Parathyroid adenoma (tissue), 2 donors: ENCODE data around the gene P2RX5.

Source experiments
- H2AFZ ChIP-seq: fragments of 300-600 bp; sonication (generic); one replicate; pipeline ENCODE4 v1.7.0; 2017; ENCODE audit warnings: antibody characterized with exemption, mild to moderate bottlenecking
- H3K27ac ChIP-seq: fragments of 300-600 bp; sonication (generic); one replicate; pipeline ENCODE4 v1.7.0; 2017
- H3K27me3 ChIP-seq: fragments of 300-600 bp; sonication (generic); one replicate; pipeline ENCODE4 v1.7.0; 2017; ENCODE audit warnings: low read length; ENCODE audit not compliant: control insufficient read depth, insufficient read depth
- H3K36me3 ChIP-seq: fragments of 300-600 bp; sonication (generic); one replicate; pipeline ENCODE4 v1.7.0; 2017; ENCODE audit warnings: low read length; ENCODE audit not compliant: control insufficient read depth, insufficient read depth
- H3K4me1 ChIP-seq: fragments of 300-600 bp; sonication (generic); one replicate; pipeline ENCODE4 v1.7.0; 2017; ENCODE audit warnings: control low read depth
- H3K4me2 ChIP-seq: fragments of 300-600 bp; sonication (generic); one replicate; pipeline ENCODE4 v1.7.0; 2017; ENCODE audit warnings: low read length
- H3K4me3 ChIP-seq: fragments of 300-600 bp; sonication (generic); one replicate; pipeline ENCODE4 v1.7.0; 2017; ENCODE audit warnings: low read depth, low read length
- H3K79me2 ChIP-seq: fragments of 300-600 bp; sonication (generic); one replicate; pipeline ENCODE4 v1.7.0; 2017; ENCODE audit warnings: control low read depth
- H3K9ac ChIP-seq: fragments of 300-600 bp; sonication (generic); one replicate; pipeline ENCODE4 v1.7.0; 2017; ENCODE audit warnings: mild to moderate bottlenecking
- H3K9me3 ChIP-seq: fragments of 300-600 bp; sonication (generic); one replicate; pipeline ENCODE4 v1.7.0; 2017; ENCODE audit warnings: low read length; ENCODE audit not compliant: control insufficient read depth
- CTCF ChIP-seq: fragments of 300-600 bp; sonication (generic); IDR thresholded peaks from one replicate; pipeline ENCODE4 v1.7.0; 2017; ENCODE audit warnings: antibody characterized with exemption, mild to moderate bottlenecking
- donor health status: primary hyperparathyroidism.

The P2RX5 gene

GRCh38 chr17:3685174-3685573, 10.8 kb downstream of the P2RX5 start:
- Histone ChIP-seq H3K9me3 (no peaks in the 10 kb centered on the region), H3K4me2 (no peak overlapping the region), H3K9ac (no peak overlapping the region), H3K4me1 (no peaks in the 10 kb centered on the region), H3K4me3 (no peak overlapping the region), H3K36me3 (no peaks in the 10 kb centered on the region), H2AFZ (no peak overlapping the region), H3K27ac (no peak overlapping the region), H3K27me3 (no peaks in the 10 kb centered on the region), H3K79me2 (no peaks in the 10 kb centered on the region)
- no peak for TF ChIP-seq CTCF

- no peak overlapping the region for H3K4me2 ChIP-seq
- peak; percentile 93 for TF ChIP-seq CTCF
- no peak overlapping the region for H3K27ac ChIP-seq
- H2AFZ ChIP-seq, result no peak overlapping the region
- no peaks in the 10 kb centered on the region for H3K36me3 ChIP-seq
- H3K4me3 ChIP-seq, result no peak overlapping the region
- H3K4me1 ChIP-seq, result peaks cover 9% of the 10 kb centered on the region
- H3K9ac ChIP-seq, result no peak overlapping the region
- no peaks in the 10 kb centered on the region for H3K27me3 ChIP-seq
- no peaks in the 10 kb centered on the region for H3K79me2 ChIP-seq
- H3K9me3 ChIP-seq, result no peaks in the 10 kb centered on the region
Observed at GRCh38 chr17:3683054-3683511, 12.9 kb downstream of the P2RX5 start.

GRCh38 chr17:3682033-3682432, 13.9 kb downstream of the P2RX5 start:
- Histone ChIP-seq H3K27me3 (no peaks in the 10 kb centered on the region), H3K36me3 (no peaks in the 10 kb centered on the region), H3K4me2 (no peak overlapping the region), H3K79me2 (no peaks in the 10 kb centered on the region), H3K27ac (no peak overlapping the region), H2AFZ (no peak overlapping the region), H3K9ac (no peak overlapping the region), H3K9me3 (no peaks in the 10 kb centered on the region), H3K4me3 (no peak overlapping the region), H3K4me1 (peaks cover 13% of the 10 kb centered on the region)
- no peak for TF ChIP-seq CTCF

- Histone ChIP-seq H3K4me2 (no peak overlapping the region), H3K27me3 (no peaks in the 10 kb centered on the region), H3K9me3 (no peaks in the 10 kb centered on the region), H3K4me1 (peaks cover 13% of the 10 kb centered on the region), H2AFZ (no peak overlapping the region), H3K79me2 (no peaks in the 10 kb centered on the region), H3K36me3 (no peaks in the 10 kb centered on the region), H3K27ac (no peak overlapping the region), H3K4me3 (no peak overlapping the region), H3K9ac (no peak overlapping the region)
- TF ChIP-seq CTCF, result no peak
Observed at GRCh38 chr17:3681565-3681964, 14.4 kb downstream of the P2RX5 start.

- H3K9ac ChIP-seq, result no peak overlapping the region
- no peak overlapping the region for H3K27ac ChIP-seq
- H3K9me3 ChIP-seq, result no peaks in the 10 kb centered on the region
- no peaks in the 10 kb centered on the region for H3K79me2 ChIP-seq
- H3K4me3 ChIP-seq, result no peak overlapping the region
- H3K36me3 ChIP-seq, result no peaks in the 10 kb centered on the region
- no peak overlapping the region for H2AFZ ChIP-seq
- peaks cover 13% of the 10 kb centered on the region for H3K4me1 ChIP-seq
- H3K27me3 ChIP-seq, result no peaks in the 10 kb centered on the region
- TF ChIP-seq CTCF, result no peak
- H3K4me2 ChIP-seq, result no peak overlapping the region
Observed at GRCh38 chr17:3681057-3681456, 14.9 kb downstream of the P2RX5 start.
